Activated T-helper 2 cell treated with anti-CD3 and anti-CD28 coated beads, Interferon-gamma antibody, Interleukin-2, Interleukin-4, amounts not matched to agents 10 μg/mL and 5 μg/mL and 100 μg/mL, durations not matched to agents 14 hours and 24 hours and 36 hours (primary cell): ENCODE results near the gene TICRR. TPM values are rescaled to one million over a fixed set of nuclear protein-coding genes. Genes with fewer than 3 reads are reported as not detected.

Source experiments
- total RNA-seq: library from RNA; stranded (reverse); gene quantifications from 2 replicates; pipeline ENCODE4 v1.2.3, GENCODE V29; 2022

TICRR gene
- total RNA-seq, 1 donor from 2014 or later = 18.0 TPM

Other genes starting within 250 kb of the TICRR start
- gene POLG, start 240.6 kb upstream of the TICRR start, total RNA-seq = 124 and 131 TPM in 2 replicates
- not detected in 2 replicates for gene RHCG, start 78.9 kb upstream of the TICRR start, total RNA-seq
- 3.5 and 4.2 TPM in 2 replicates for gene KIF7, start 80.0 kb downstream of the TICRR start, total RNA-seq
- 0.25 TPM in 1 of 2 replicates, not detected in the other for gene PLIN1, start 103.9 kb downstream of the TICRR start, total RNA-seq
- gene PEX11A, start 115.3 kb downstream of the TICRR start, total RNA-seq = 1.0 and 1.8 TPM in 2 replicates
- not detected in 2 replicates for gene WDR93, start 115.3 kb downstream of the TICRR start, total RNA-seq
- 7.1 and 7.5 TPM in 2 replicates for gene MESP1, start 175.8 kb downstream of the TICRR start, total RNA-seq
- 0.39 and 0.41 TPM in 2 replicates for gene MESP2, start 200.9 kb downstream of the TICRR start, total RNA-seq
- gene ANPEP, start 239.4 kb downstream of the TICRR start, total RNA-seq = 2.4 and 3.6 TPM in 2 replicates